Mononuclear cell (primary cell): ENCODE data around the gene PNPLA5. TPM values are rescaled to one million over a fixed set of nuclear protein-coding genes. Genes with fewer than 3 reads are reported as not detected.

ENCODE experiments used
- H3K27me3 ChIP-seq: 2 replicates; pipeline ENCODE4 v1.6.0; 2011; ENCODE audit warnings: low read length, control low read depth; ENCODE audit not compliant: insufficient read depth
- H3K4me1 ChIP-seq: 2 replicates; pipeline ENCODE4 v1.5.1; 2011; ENCODE audit warnings: mild to moderate bottlenecking, low read length, control low read depth; ENCODE audit not compliant: insufficient read depth
- H3K4me3 ChIP-seq: 2 replicates; pipeline ENCODE4 v1.5.1; 2011; ENCODE audit warnings: mild to moderate bottlenecking, low read length, moderate library complexity
- H3K9me3 ChIP-seq: 2 replicates; pipeline ENCODE4 v1.5.1; 2011; ENCODE audit warnings: low read depth, mild to moderate bottlenecking, control low read depth, low read length
- total RNA-seq: library from RNA; depleted of rRNA; stranded (reverse); fragments of >200 nt; gene quantifications from one replicate; pipeline ENCODE4 v1.2.3, GENCODE V29; 2012

PNPLA5 gene
- total RNA-seq, 1 donor: not detected

GRCh38 chr22:43889860-43890253 lies 2.0 kb downstream of the PNPLA5 start:
- Histone ChIP-seq H3K27me3 (peaks cover 19% of the 10 kb centered on the region), H3K4me1 (no peaks in the 10 kb centered on the region), H3K9me3 (no peaks in the 10 kb centered on the region), H3K4me3 (no peak overlapping the region)

- H3K4me3 ChIP-seq: no peak overlapping the region
- H3K4me1 ChIP-seq: no peaks in the 10 kb centered on the region
- no peaks in the 10 kb centered on the region for H3K9me3 ChIP-seq
- H3K27me3 ChIP-seq: peaks cover 19% of the 10 kb centered on the region
Observed at GRCh38 chr22:43889201-43889859, 2.5 kb downstream of the PNPLA5 start.

GRCh38 chr22:43888740-43889139 lies 3.1 kb downstream of the PNPLA5 start:
- Histone ChIP-seq H3K9me3 (no peaks in the 10 kb centered on the region), H3K4me1 (no peaks in the 10 kb centered on the region), H3K27me3 (peaks cover 19% of the 10 kb centered on the region), H3K4me3 (no peak overlapping the region)

- H3K4me3 ChIP-seq: no peak overlapping the region
- H3K4me1 ChIP-seq: no peaks in the 10 kb centered on the region
- H3K27me3 ChIP-seq: peaks cover 18% of the 10 kb centered on the region
- no peaks in the 10 kb centered on the region for H3K9me3 ChIP-seq
Observed at GRCh38 chr22:43887391-43887790, 4.4 kb downstream of the PNPLA5 start.

- Histone ChIP-seq H3K9me3 (no peaks in the 10 kb centered on the region), H3K27me3 (peaks cover 7% of the 10 kb centered on the region), H3K4me3 (no peak overlapping the region), H3K4me1 (no peaks in the 10 kb centered on the region)
Observed at GRCh38 chr22:43886231-43886630, 5.6 kb downstream of the PNPLA5 start.

- H3K27me3 ChIP-seq: peaks cover 3% of the 10 kb centered on the region
- no peak overlapping the region for H3K4me3 ChIP-seq
- H3K4me1 ChIP-seq: no peaks in the 10 kb centered on the region
- no peaks in the 10 kb centered on the region for H3K9me3 ChIP-seq
Observed at GRCh38 chr22:43885786-43886185, 6.0 kb downstream of the PNPLA5 start.

- Histone ChIP-seq H3K27me3 (peaks cover under 1% of the 10 kb centered on the region), H3K4me1 (no peaks in the 10 kb centered on the region), H3K4me3 (no peak overlapping the region), H3K9me3 (no peaks in the 10 kb centered on the region)
Observed at GRCh38 chr22:43885319-43885671, 6.5 kb downstream of the PNPLA5 start.

- no peaks in the 10 kb centered on the region for H3K27me3 ChIP-seq
- H3K9me3 ChIP-seq: no peaks in the 10 kb centered on the region
- no peak overlapping the region for H3K4me3 ChIP-seq
- no peaks in the 10 kb centered on the region for H3K4me1 ChIP-seq
Observed at GRCh38 chr22:43884600-43885318, 7.1 kb downstream of the PNPLA5 start.

GRCh38 chr22:43883719-43884415 lies 7.9 kb downstream of the PNPLA5 start:
- no peaks in the 10 kb centered on the region for H3K27me3 ChIP-seq
- no peaks in the 10 kb centered on the region for H3K9me3 ChIP-seq
- H3K4me1 ChIP-seq: no peaks in the 10 kb centered on the region
- H3K4me3 ChIP-seq: no peak overlapping the region

GRCh38 chr22:43883012-43883661 lies 8.7 kb downstream of the PNPLA5 start:
- Histone ChIP-seq H3K4me1 (no peaks in the 10 kb centered on the region), H3K9me3 (no peaks in the 10 kb centered on the region), H3K27me3 (no peaks in the 10 kb centered on the region), H3K4me3 (no peak overlapping the region)

- H3K9me3 ChIP-seq: no peaks in the 10 kb centered on the region
- H3K27me3 ChIP-seq: no peaks in the 10 kb centered on the region
- no peak overlapping the region for H3K4me3 ChIP-seq
- no peaks in the 10 kb centered on the region for H3K4me1 ChIP-seq
Observed at GRCh38 chr22:43882122-43882767, 9.6 kb downstream of the PNPLA5 start.

- Histone ChIP-seq H3K9me3 (no peaks in the 10 kb centered on the region), H3K27me3 (no peaks in the 10 kb centered on the region), H3K4me1 (no peaks in the 10 kb centered on the region), H3K4me3 (no peak overlapping the region)
Observed at GRCh38 chr22:43881091-43882061, 10.4 kb downstream of the PNPLA5 start.

- no peak overlapping the region for H3K4me3 ChIP-seq
- no peaks in the 10 kb centered on the region for H3K4me1 ChIP-seq
- H3K27me3 ChIP-seq: no peaks in the 10 kb centered on the region
- no peaks in the 10 kb centered on the region for H3K9me3 ChIP-seq
Observed at GRCh38 chr22:43880541-43880991, 11.2 kb downstream of the PNPLA5 start.
